GM12878 (cell line): ENCODE measurements around the gene FBLN1. TPM values are rescaled to one million over a fixed set of nuclear protein-coding genes. Genes with fewer than 3 reads are reported as not detected.

Experiments
- ATAC-seq: fragments of 200-7000 bp; cut with Tn5 transposase; 3 replicates; pipeline ENCODE4 v1.9.1; 2020; ENCODE audit warnings: mild to moderate bottlenecking, moderate library complexity
- BruUV-seq: library from RNA; stranded (reverse); fragments of 400-500 nt; replicated peaks from 2 replicates; lab custom pipeline; 2021; lab: Mats Ljungman, UMichigan
- CTCF ChIA-PET: fragments of 300-600 bp; sonication (Branson Sonifier 250); formaldehyde crosslinking; extraction: SDS; loops from one replicate; lab custom pipeline; 2021; ENCODE audit warnings: inconsistent platforms; lab: Yijun Ruan, JAX
- POLR2A ChIA-PET: fragments of 350-600 bp; formaldehyde crosslinking; extraction: SDS; loops from one replicate; lab custom pipeline; 2021; ENCODE audit warnings: inconsistent platforms; lab: Charles Lee
- RAD21 ChIA-PET: fragments of 300-600 bp; sonication (Branson Sonifier 250); formaldehyde crosslinking; loops from one replicate; lab custom pipeline; 2023; ENCODE audit warnings: antibody characterized with exemption; ENCODE audit not compliant: unreplicated experiment; lab: Charles Lee
- SMC1A ChIA-PET: fragments of 300-600 bp; sonication (Branson Sonifier 250); formaldehyde crosslinking; loops from one replicate; lab custom pipeline; 2023; ENCODE audit not compliant: unreplicated experiment, uncharacterized antibody; lab: Charles Lee
- DNase-seq: peaks from one replicate; pipeline ENCODE4 v3.0.0-alpha.2; 2011; ENCODE audit warnings: low read depth, low spot score
- FAIRE-seq: peaks from 3 replicates; lab custom pipeline; 2011; peaks lifted over from hg19 to GRCh38; lab: Jason Lieb, UNC
- H2AFZ ChIP-seq: 2 replicates; pipeline ENCODE4 v1.6.0; 2011; ENCODE audit warnings: low read depth, low read length, control low read depth; ENCODE audit not compliant: control insufficient read depth
- H3K27ac ChIP-seq: 2 replicates; pipeline ENCODE4 v1.5.1; 2011; ENCODE audit warnings: control low read depth; ENCODE audit not compliant: control insufficient read depth, insufficient read depth
- H3K27me3 ChIP-seq, 2 experiments: replicated peaks in 1 of 2; 2 replicates each; pipeline versions ENCODE4 v1.6.0 to v1.6.1; 2011; ENCODE audit warnings: low read length in 1 of 2; ENCODE audit not compliant: control insufficient read depth in 2 of 2, insufficient read depth in 2 of 2
- H3K36me3 ChIP-seq, 2 experiments: 2 replicates each; pipeline ENCODE4 v1.5.1; 2011; ENCODE audit warnings: low read length in 1 of 2; ENCODE audit not compliant: control insufficient read depth in 2 of 2, insufficient read depth in 2 of 2
- H3K4me1 ChIP-seq: 2 replicates; pipeline ENCODE4 v1.6.1; 2011; ENCODE audit warnings: mild to moderate bottlenecking, low read length, moderate library complexity, mixed read lengths; ENCODE audit not compliant: control insufficient read depth, insufficient read depth
- H3K4me2 ChIP-seq: 2 replicates; pipeline ENCODE4 v1.6.0; 2011; ENCODE audit warnings: control low read depth; ENCODE audit not compliant: control insufficient read depth, insufficient read depth
- H3K4me3 ChIP-seq: fragments of 200-600 bp; sonication (generic); 2 replicates; pipeline ENCODE4 v1.5.1; 2016
- H3K79me2 ChIP-seq: 2 replicates; pipeline ENCODE4 v1.6.0; 2011; ENCODE audit warnings: low read length; ENCODE audit not compliant: control insufficient read depth, insufficient read depth
- H3K9ac ChIP-seq: 2 replicates; pipeline ENCODE4 v1.8.0; 2011; ENCODE audit warnings: low read length, control low read depth, mixed read lengths; ENCODE audit not compliant: control insufficient read depth, insufficient read depth
- H3K9me3 ChIP-seq: replicated peaks from 3 replicates; pipeline ENCODE4 v1.5.1; 2011; ENCODE audit warnings: mild to moderate bottlenecking, low read length; ENCODE audit not compliant: control insufficient read depth, insufficient read depth
- H4K20me1 ChIP-seq: 2 replicates; pipeline ENCODE4 v1.6.0; 2011; ENCODE audit not compliant: control insufficient read depth, insufficient read depth
- ATF7 ChIP-seq: fragments of 450-650 bp; IDR thresholded peaks from 2 replicates; pipeline ENCODE4 v1.6.1; 2016; ENCODE audit warnings: low read depth, mild to moderate bottlenecking
- BMI1 ChIP-seq: fragments of 450-650 bp; IDR thresholded peaks from 2 replicates; pipeline ENCODE4 v1.6.1; 2016; ENCODE audit warnings: mild to moderate bottlenecking, moderate library complexity, borderline replicate concordance
- FOS ChIP-seq: IDR thresholded peaks from 3 replicates; pipeline ENCODE4 v1.6.1; 2011; ENCODE audit warnings: borderline replicate concordance; ENCODE audit not compliant: insufficient read length; ENCODE audit errors: extremely low read depth
- IRF4 ChIP-seq: IDR thresholded peaks from 2 replicates; pipeline ENCODE4 v1.6.1; 2011; ENCODE audit warnings: low read depth, low read length
- KLF5 ChIP-seq: fragments of 450-650 bp; IDR thresholded peaks from 2 replicates; pipeline ENCODE4 v1.6.1; 2014; ENCODE audit warnings: mild to moderate bottlenecking; ENCODE audit not compliant: partially characterized antibody
- RAD21 ChIP-seq: IDR thresholded peaks from 2 replicates; pipeline ENCODE4 v1.6.1; 2011; ENCODE audit warnings: mild to moderate bottlenecking, low read depth, low read length, moderate library complexity; ENCODE audit not compliant: insufficient read depth
- SREBF2 ChIP-seq: IDR thresholded peaks from 2 replicates; pipeline ENCODE4 v1.6.1; 2012; ENCODE audit warnings: mild to moderate bottlenecking, low read length
- WGBS: methylation state at CpG from one replicate; pipeline ENCODE4 v1.1.6; 2016; ENCODE audit warnings: low lambda C conversion rate; ENCODE audit not compliant: insufficient replicate concordance, insufficient coverage; ENCODE audit errors: missing lambda C conversion rate; 5-methylcytosine and 5-hydroxymethylcytosine counted together
- in situ Hi-C: fragments of 300-500 bp; cut with MboI; formaldehyde crosslinking; loops from 9 replicates; pipeline ENCODE4 v1.14.3; 2018; ENCODE audit warnings: mixed read lengths
- intact Hi-C: fragments of 100-400 bp; cut with micrococcal nuclease; formaldehyde crosslinking; loops from one replicate; pipeline ENCODE4 v1.14.2; 2022; ENCODE audit not compliant: unreplicated experiment
- polyA plus RNA-seq, 11 experiments: library from polyadenylated mRNA; depleted of rRNA in 4 of 11; unstranded in 6 of 11; stranded (reverse) in 5 of 11; fragments of >200 nt; fragmentation: Nextera tagmentation in 4 of 11; fragmentation: Illumina TruSeq in 1 of 11; extraction: Ambion mirVana in 4 of 11; extraction: Trizol in 1 of 11; gene quantifications; 1 replicate in 1 of 11; 2 replicates in 10 of 11; pipeline versions ENCODE4 v1.2.1 to v1.2.3, GENCODE V29; 2011 to 2016; ENCODE audit warnings: inconsistent platforms in 2 of 11, missing spikeins in 2 of 11, low read depth in 1 of 11
- total RNA-seq, 4 experiments: library from RNA; depleted of rRNA in 3 of 4; stranded (reverse); fragments of >200 nt in 3 of 4; fragmentation: Illumina TruSeq in 1 of 4; extraction: Trizol in 1 of 4; gene quantifications; 2 replicates each; pipeline versions ENCODE4 v1.2.1 to v1.2.3, GENCODE V29; 2013 to 2021
- TF ChIP-seq, protein P1 (sequence below): fragments of 150-350 bp; IDR thresholded peaks from 2 replicates; pipeline ENCODE4 v1.6.1; 2016; ENCODE audit warnings: low read depth, low read length
- TF ChIP-seq, protein P2 (sequence below): fragments of 450-650 bp; IDR thresholded peaks from 2 replicates; pipeline ENCODE4 v1.6.1; 2017; ENCODE audit warnings: mild to moderate bottlenecking

Gene FBLN1
- total and polyA plus RNA-seq, 10 of the 15 experiments (the other 5 are each of a cell fraction or from before 2014, with no cell fraction given): 0.20 to 0.51 TPM; not detected in 8

DNA sequence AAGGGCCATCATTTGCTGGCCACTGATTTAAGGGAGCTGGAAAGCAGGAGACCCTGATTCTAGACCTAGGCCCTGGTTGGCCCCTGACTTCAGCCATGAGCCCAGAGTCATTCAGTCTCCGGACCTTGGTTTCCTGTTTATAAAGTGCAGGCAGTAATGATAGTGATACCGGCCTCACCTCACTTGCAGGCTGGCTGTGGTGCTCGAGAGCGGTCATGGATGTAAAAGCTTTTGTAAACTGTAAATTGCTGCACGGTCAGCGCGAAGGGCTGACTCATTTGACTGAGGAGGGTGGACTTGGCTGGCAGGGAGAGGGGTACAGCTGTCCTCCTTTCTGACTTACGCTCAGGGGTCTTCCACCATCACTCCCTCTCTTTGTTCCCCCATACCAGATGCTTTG is 37.4 kb downstream of the FBLN1 start:
- no peak for ATAC-seq

More for the DNA sequence above, 37.4 kb downstream of the FBLN1 start:
- Histone ChIP-seq H3K4me3 (no peak overlapping the region), H3K4me2 (no peak overlapping the region), H3K27me3 (peaks cover 0 to 3% of the 10 kb centered on the region in 2 experiments; a peak in 3 of 4 replicates), H3K27ac (no peak overlapping the region), H4K20me1 (no peaks in the 10 kb centered on the region), H2AFZ (no peak overlapping the region), H3K4me1 (no peaks in the 10 kb centered on the region), H3K9me3 (no peaks in the 10 kb centered on the region), H3K9ac (no peak overlapping the region), H3K36me3 (no peaks in the 10 kb centered on the region), H3K79me2 (no peaks in the 10 kb centered on the region)
- ChIA-PET CTCF (no interaction called here), RAD21 (no interaction called here), POLR2A (no interaction called here), SMC1A (no interaction called here)
- TF ChIP-seq, protein P1, sequence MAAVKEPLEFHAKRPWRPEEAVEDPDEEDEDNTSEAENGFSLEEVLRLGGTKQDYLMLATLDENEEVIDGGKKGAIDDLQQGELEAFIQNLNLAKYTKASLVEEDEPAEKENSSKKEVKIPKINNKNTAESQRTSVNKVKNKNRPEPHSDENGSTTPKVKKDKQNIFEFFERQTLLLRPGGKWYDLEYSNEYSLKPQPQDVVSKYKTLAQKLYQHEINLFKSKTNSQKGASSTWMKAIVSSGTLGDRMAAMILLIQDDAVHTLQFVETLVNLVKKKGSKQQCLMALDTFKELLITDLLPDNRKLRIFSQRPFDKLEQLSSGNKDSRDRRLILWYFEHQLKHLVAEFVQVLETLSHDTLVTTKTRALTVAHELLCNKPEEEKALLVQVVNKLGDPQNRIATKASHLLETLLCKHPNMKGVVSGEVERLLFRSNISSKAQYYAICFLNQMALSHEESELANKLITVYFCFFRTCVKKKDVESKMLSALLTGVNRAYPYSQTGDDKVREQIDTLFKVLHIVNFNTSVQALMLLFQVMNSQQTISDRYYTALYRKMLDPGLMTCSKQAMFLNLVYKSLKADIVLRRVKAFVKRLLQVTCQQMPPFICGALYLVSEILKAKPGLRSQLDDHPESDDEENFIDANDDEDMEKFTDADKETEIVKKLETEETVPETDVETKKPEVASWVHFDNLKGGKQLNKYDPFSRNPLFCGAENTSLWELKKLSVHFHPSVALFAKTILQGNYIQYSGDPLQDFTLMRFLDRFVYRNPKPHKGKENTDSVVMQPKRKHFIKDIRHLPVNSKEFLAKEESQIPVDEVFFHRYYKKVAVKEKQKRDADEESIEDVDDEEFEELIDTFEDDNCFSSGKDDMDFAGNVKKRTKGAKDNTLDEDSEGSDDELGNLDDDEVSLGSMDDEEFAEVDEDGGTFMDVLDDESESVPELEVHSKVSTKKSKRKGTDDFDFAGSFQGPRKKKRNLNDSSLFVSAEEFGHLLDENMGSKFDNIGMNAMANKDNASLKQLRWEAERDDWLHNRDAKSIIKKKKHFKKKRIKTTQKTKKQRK: no peak
- TF ChIP-seq KLF5 (no peak), BMI1 (no peak), ATF7 (no peak), IRF4 (no peak), FOS (no peak), RAD21 (no peak), SREBF2 (no peak)
- TF ChIP-seq, protein P2, sequence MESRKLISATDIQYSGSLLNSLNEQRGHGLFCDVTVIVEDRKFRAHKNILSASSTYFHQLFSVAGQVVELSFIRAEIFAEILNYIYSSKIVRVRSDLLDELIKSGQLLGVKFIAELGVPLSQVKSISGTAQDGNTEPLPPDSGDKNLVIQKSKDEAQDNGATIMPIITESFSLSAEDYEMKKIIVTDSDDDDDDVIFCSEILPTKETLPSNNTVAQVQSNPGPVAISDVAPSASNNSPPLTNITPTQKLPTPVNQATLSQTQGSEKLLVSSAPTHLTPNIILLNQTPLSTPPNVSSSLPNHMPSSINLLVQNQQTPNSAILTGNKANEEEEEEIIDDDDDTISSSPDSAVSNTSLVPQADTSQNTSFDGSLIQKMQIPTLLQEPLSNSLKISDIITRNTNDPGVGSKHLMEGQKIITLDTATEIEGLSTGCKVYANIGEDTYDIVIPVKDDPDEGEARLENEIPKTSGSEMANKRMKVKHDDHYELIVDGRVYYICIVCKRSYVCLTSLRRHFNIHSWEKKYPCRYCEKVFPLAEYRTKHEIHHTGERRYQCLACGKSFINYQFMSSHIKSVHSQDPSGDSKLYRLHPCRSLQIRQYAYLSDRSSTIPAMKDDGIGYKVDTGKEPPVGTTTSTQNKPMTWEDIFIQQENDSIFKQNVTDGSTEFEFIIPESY: no peak
- intact Hi-C loops (no loop called here), in situ Hi-C loops (no loop called here)
- DNase-seq (no peak), FAIRE-seq (no peak)
- 22% methylated on average over 8 of the region's 8 CpGs for WGBS
- BruUV-seq: no TSS peak
